ACHN (cell line): ENCODE data around the gene BOLL.
"Not testable (repeated sequence)": the region's sequence is repeated elsewhere in the genome, so short reads cannot be mapped to it uniquely, and the experiment has no call there.

ENCODE experiments used
- DNase-seq: peaks from one replicate; pipeline ENCODE4 v3.0.0-alpha.2; 2015
- in situ Hi-C: cut with HindIII; loops from 2 replicates; pipeline ENCODE4 v1.10.0; 2017; ENCODE audit warnings: low sequenced_read_pairs, low pct_ligation_motif_present, low pct_unique_long_range_greater_than_20kb

BOLL gene

GRCh38 chr2:197710424-197711042 is 74.6 kb downstream of the BOLL start:
- no peak for DNase-seq
- in situ Hi-C loops: no loop called here

- DNase-seq, in situ Hi-C loops: not testable (repeated sequence)
Measured at GRCh38 chr2:197709140-197709539, 76.0 kb downstream of the BOLL start.

GRCh38 chr2:197708331-197708730 is 76.8 kb downstream of the BOLL start:
- in situ Hi-C loops: no loop called here
- peak; percentile 15 for DNase-seq

GRCh38 chr2:197707316-197708213 is 77.6 kb downstream of the BOLL start:
- DNase-seq: peak; percentile 66
- in situ Hi-C loops: no loop called here

- in situ Hi-C loops: no loop called here
Measured at GRCh38 chr2:197706839-197707207, 78.3 kb downstream of the BOLL start.

GRCh38 chr2:197705912-197706838 is 78.9 kb downstream of the BOLL start:
- in situ Hi-C loops: no loop called here

More at GRCh38 chr2:197706839-197707207, 78.3 kb downstream of the BOLL start:
- no peak for DNase-seq

GRCh38 chr2:197705121-197705911 is 79.8 kb downstream of the BOLL start, which contains the start of gene MARS2:
TSS of gene MARS2 (plus strand) at chr2:197705369. CDS start at chr2:197705406, 37 bp downstream.
- peak; percentile 94 for DNase-seq

More at GRCh38 chr2:197705912-197706838, 78.9 kb downstream of the BOLL start:
- peak; percentile 41 for DNase-seq

GRCh38 chr2:197704434-197705120 is 80.5 kb downstream of the BOLL start:
- no peak for DNase-seq
- in situ Hi-C loops: no loop called here

More at GRCh38 chr2:197705121-197705911, 79.8 kb downstream of the BOLL start, which contains the start of gene MARS2:
- in situ Hi-C loops: no loop called here

GRCh38 chr2:197700960-197701359 is 84.2 kb downstream of the BOLL start:
- DNase-seq: no peak
- in situ Hi-C loops: no loop called here

- in situ Hi-C loops, DNase-seq: not testable (repeated sequence)
Measured at GRCh38 chr2:197699724-197700123, 85.4 kb downstream of the BOLL start.

GRCh38 chr2:197696571-197696970 is 88.5 kb downstream of the BOLL start:
- in situ Hi-C loops, DNase-seq: not testable (repeated sequence)

- DNase-seq, in situ Hi-C loops: not testable (repeated sequence)
Measured at GRCh38 chr2:197695971-197696370, 89.1 kb downstream of the BOLL start.

GRCh38 chr2:197695206-197695605 is 89.9 kb downstream of the BOLL start:
- DNase-seq, in situ Hi-C loops: not testable (repeated sequence)

GRCh38 chr2:197677483-197677882 is 107.6 kb downstream of the BOLL start:
- no peak for DNase-seq
- in situ Hi-C loops: no loop called here

GRCh38 chr2:197677056-197677455 is 108.1 kb downstream of the BOLL start:
- in situ Hi-C loops: no loop called here
- DNase-seq: no peak
